Body of pancreas (tissue), 4 donors: ENCODE measurements around the gene AKTIP. TPM values are rescaled to one million over a fixed set of nuclear protein-coding genes. Genes with fewer than 3 reads are reported as not detected.

Source experiments
- ATAC-seq: fragments of 150-250 bp; one replicate; pipeline ENCODE4 v1.9.1; 2016
- DNase-seq, 4 donors: peaks; one replicate each; pipeline ENCODE4 v3.0.0-alpha.2; 2019
- H3K27ac ChIP-seq, 4 donors: fragments of 200-600 bp; sonication (generic); 1 replicate in 3 of 4; 2 replicates in 1 of 4; pipeline versions ENCODE4 v1.5.1 to v1.6.1; 2016 to 2019; ENCODE audit warnings: mild to moderate bottlenecking in 1 of 4, mixed read lengths in 1 of 4, moderate library complexity in 1 of 4
- H3K27me3 ChIP-seq, 2 donors: fragments of 200-600 bp; sonication (generic); one replicate each; pipeline ENCODE4 v1.6.0; 2016; ENCODE audit warnings: mild to moderate bottlenecking in 1 of 2
- H3K36me3 ChIP-seq, 2 donors: fragments of 200-600 bp; sonication (generic); replicated peaks in 1 of 2; 2 replicates each; pipeline ENCODE4 v1.5.1; 2016; ENCODE audit warnings: low read depth in 2 of 2; ENCODE audit not compliant: insufficient read depth in 1 of 2
- H3K4me1 ChIP-seq: fragments of 200-600 bp; sonication (generic); one replicate; pipeline ENCODE4 v1.6.0; 2016
- H3K4me3 ChIP-seq, 2 donors: fragments of 200-600 bp; sonication (generic); 1 replicate in 1 of 2; 2 replicates in 1 of 2; pipeline ENCODE4 v1.5.1; 2016 to 2019
- H3K9me3 ChIP-seq, 3 donors: fragments of 200-600 bp; sonication (generic); 1 replicate in 2 of 3; 2 replicates in 1 of 3; pipeline ENCODE4 v1.5.1; 2016
- CTCF ChIP-seq, 7 experiments: fragments of 450-650 bp in 4 of 7; fragments of 200-600 bp in 3 of 7; sonication (generic) in 3 of 7; IDR thresholded peaks; one replicate each; pipeline ENCODE4 v1.5.1; 2016 to 2019; ENCODE audit warnings: antibody characterized with exemption in 7 of 7
- POLR2A ChIP-seq, 3 donors: fragments of 450-650 bp; IDR thresholded peaks; one replicate each; pipeline ENCODE4 v1.6.1; 2016; ENCODE audit warnings: antibody characterized with exemption in 3 of 3, mild to moderate bottlenecking in 2 of 3
- WGBS, 2 donors: methylation state at CpG; one replicate each; pipeline ENCODE4 v1.1.5; 2017; 5-methylcytosine and 5-hydroxymethylcytosine counted together
- intact Hi-C: fragments of 100-400 bp; cut with DNase I; formaldehyde crosslinking; loops from one replicate; pipeline ENCODE4 v1.15.1; 2023
- total RNA-seq, 2 donors: library from RNA; depleted of rRNA; stranded (reverse); fragments of >200 nt; gene quantifications; one replicate each; pipeline ENCODE4 v1.1.0, GENCODE V29; 2016

The AKTIP gene
- total RNA-seq, 2 donors from 2014 or later = 32.2 to 40.5 TPM

- Histone ChIP-seq H3K27me3 (no peaks in the 10 kb centered on the region), H3K27ac (peak overlapping the region; percentile 59 to 79 (median 74)), H3K9me3 (no peaks in the 10 kb centered on the region), H3K36me3 (no peaks in the 10 kb centered on the region), H3K4me3 (no peak overlapping the region), H3K4me1 (peaks cover 26% of the 10 kb centered on the region)
- intact Hi-C loops = no loop called here
- 30 to 50% methylated on average over 2 of the region's 2 CpGs for whole genome bisulfite sequencing, 2 donors
- DNase-seq (no peak), ATAC-seq (no peak)
- TF ChIP-seq CTCF (IDR thresholded peaks at IDR 0.05) = no peak
- TF ChIP-seq POLR2A (IDR thresholded peaks at IDR 0.05) = no peak
Measured at GRCh38 chr16:53510704-53511070, 7.7 kb upstream of the AKTIP start.

- intact Hi-C loops = no loop called here
- H3K9me3 ChIP-seq = no peaks in the 10 kb centered on the region
Measured at GRCh38 chr16:53509906-53510703, 7.1 kb upstream of the AKTIP start.

GRCh38 chr16:53507464-53508179 lies 4.6 kb upstream of the AKTIP start:
- H3K4me3 ChIP-seq = no peak overlapping the region
- TF ChIP-seq POLR2A (IDR thresholded peaks at IDR 0.05) (no peak), CTCF (IDR thresholded peaks at IDR 0.05) (no peak)
- H3K27ac ChIP-seq = no peak overlapping the region
- peaks cover 38% of the 10 kb centered on the region for H3K4me1 ChIP-seq
- ATAC-seq = no peak
- intact Hi-C loops = no loop called here
- H3K9me3 ChIP-seq = no peaks in the 10 kb centered on the region
- DNase-seq = no peak
- no peaks in the 10 kb centered on the region for H3K36me3 ChIP-seq
- no peaks in the 10 kb centered on the region for H3K27me3 ChIP-seq
- whole genome bisulfite sequencing, 2 donors = 71 to 81% methylated on average over 12 of the region's 12 CpGs

More at GRCh38 chr16:53509906-53510703, 7.1 kb upstream of the AKTIP start:
- TF ChIP-seq POLR2A (IDR thresholded peaks at IDR 0.05) (no peak), CTCF (IDR thresholded peaks at IDR 0.05) (peak; percentile 83 to 98 (median 91))
- 33 to 39% methylated on average over 28 to 29 of the region's 29 CpGs for WGBS, 2 donors
- DNase-seq = peak; percentile 59 to 69 (median 64)
- H3K36me3 ChIP-seq = no peaks in the 10 kb centered on the region
- H3K4me1 ChIP-seq = peaks cover 26% of the 10 kb centered on the region
- no peak overlapping the region for H3K4me3 ChIP-seq
- peak overlapping the region in 3 of 4 donors; percentile 73 to 79 (median 76) for H3K27ac ChIP-seq
- ATAC-seq = peak; percentile 82
- H3K27me3 ChIP-seq = no peaks in the 10 kb centered on the region

GRCh38 chr16:53506254-53506653 lies 3.2 kb upstream of the AKTIP start:
- H3K27me3 ChIP-seq = no peaks in the 10 kb centered on the region
- TF ChIP-seq POLR2A (IDR thresholded peaks at IDR 0.05) (no peak), CTCF (IDR thresholded peaks at IDR 0.05) (no peak)
- no peaks in the 10 kb centered on the region for H3K36me3 ChIP-seq
- intact Hi-C loops = no loop called here
- no peak for DNase-seq
- peaks cover 36% of the 10 kb centered on the region for H3K4me1 ChIP-seq
- ATAC-seq = no peak
- no peak overlapping the region for H3K27ac ChIP-seq
- no peak overlapping the region for H3K4me3 ChIP-seq
- WGBS, 2 donors = 80% methylated on average over 3 of the region's 3 CpGs
- no peaks in the 10 kb centered on the region for H3K9me3 ChIP-seq
